ENCODE data around the gene ILDR1.

Gene ILDR1

GRCh38 chr3:121994551-121994950, 27.5 kb downstream of the ILDR1 start:
- TF ChIP-seq TAF1 (IDR thresholded peaks at IDR 0.05; ENCODE audit: borderline replicate concordance, insufficient read depth, low read length) (no peak), POLR2AphosphoS5 (IDR thresholded peaks at IDR 0.05; ENCODE audit: low read depth, low read length) (no peak), SIN3A (IDR thresholded peaks at IDR 0.05; ENCODE audit: borderline replicate concordance, insufficient read depth, low read length) (no peak), REST (IDR thresholded peaks at IDR 0.05; ENCODE audit: insufficient read depth in 1 of 2, low read depth in 2 of 2, low read length in 2 of 2) (no peak)

- TF ChIP-seq TAF1 (IDR thresholded peaks at IDR 0.05; ENCODE audit: borderline replicate concordance, insufficient read depth, low read length) (no peak), REST (IDR thresholded peaks at IDR 0.05; ENCODE audit: insufficient read depth in 1 of 2, low read depth in 2 of 2, low read length in 2 of 2) (no peak), FOXP2 (optimal IDR thresholded peaks at IDR 0.05; ENCODE audit: borderline replicate concordance, extremely low read depth, extremely low read length, insufficient read depth) (no peak), SIN3A (IDR thresholded peaks at IDR 0.05; ENCODE audit: borderline replicate concordance, insufficient read depth, low read length) (no peak), POLR2AphosphoS5 (IDR thresholded peaks at IDR 0.05; ENCODE audit: low read depth, low read length) (no peak)
Measured at GRCh38 chr3:121992601-121993560, 29.2 kb downstream of the ILDR1 start.

GRCh38 chr3:121989943-121990342, 32.1 kb downstream of the ILDR1 start:
- no peak for TF ChIP-seq REST (IDR thresholded peaks at IDR 0.05; ENCODE audit: insufficient read depth in 1 of 2, low read depth in 2 of 2, low read length in 2 of 2)
- TF ChIP-seq SIN3A (IDR thresholded peaks at IDR 0.05; ENCODE audit: borderline replicate concordance, insufficient read depth, low read length) = no peak
- TF ChIP-seq POLR2AphosphoS5 (IDR thresholded peaks at IDR 0.05; ENCODE audit: low read depth, low read length) = no peak
- no peak for TF ChIP-seq FOXP2 (optimal IDR thresholded peaks at IDR 0.05; ENCODE audit: borderline replicate concordance, extremely low read depth, extremely low read length, insufficient read depth)
- no peak for TF ChIP-seq TAF1 (IDR thresholded peaks at IDR 0.05; ENCODE audit: borderline replicate concordance, insufficient read depth, low read length)

- TF ChIP-seq REST (IDR thresholded peaks at IDR 0.05; ENCODE audit: insufficient read depth in 1 of 2, low read depth in 2 of 2, low read length in 2 of 2) (no peak), TAF1 (IDR thresholded peaks at IDR 0.05; ENCODE audit: borderline replicate concordance, insufficient read depth, low read length) (no peak), POLR2AphosphoS5 (IDR thresholded peaks at IDR 0.05; ENCODE audit: low read depth, low read length) (no peak), SIN3A (IDR thresholded peaks at IDR 0.05; ENCODE audit: borderline replicate concordance, insufficient read depth, low read length) (no peak), FOXP2 (optimal IDR thresholded peaks at IDR 0.05; ENCODE audit: borderline replicate concordance, extremely low read depth, extremely low read length, insufficient read depth) (no peak)
Measured at GRCh38 chr3:121988146-121988545, 33.9 kb downstream of the ILDR1 start.

Data from PFSK-1 (cell line).